ENCODE data around the gene LTBP1.

Gene LTBP1

DNA sequence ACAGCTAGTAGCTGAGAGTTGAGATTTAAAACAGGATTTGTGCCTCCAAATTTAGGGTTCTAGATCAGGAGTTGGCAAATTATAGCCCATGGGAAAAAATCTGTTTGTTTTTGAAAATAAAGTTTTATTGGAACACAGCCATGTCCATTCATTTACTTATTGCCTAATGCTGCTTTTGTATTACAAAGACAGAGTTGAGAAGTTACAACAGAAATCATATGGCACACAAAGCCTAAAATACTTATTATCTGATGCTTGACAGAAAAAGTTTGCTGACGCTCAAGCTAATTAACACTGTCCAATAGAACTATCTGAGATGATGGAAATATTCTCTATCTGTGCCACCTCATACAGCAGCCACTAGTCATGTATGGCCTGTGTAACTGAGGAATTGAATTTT, 300.6 kb downstream of the LTBP1 start:
- Histone ChIP-seq H3K9ac (ENCODE audit: low read length) (no peak overlapping the region), H3K4me1 (ENCODE audit: control insufficient read depth, low read depth, low read length) (no peaks in the 10 kb centered on the region), H3K9me3 (ENCODE audit: control insufficient read depth, low read depth, low read length) (no peaks in the 10 kb centered on the region), H3K27me3 (ENCODE audit: control insufficient read depth, insufficient read depth, low read length) (no peaks in the 10 kb centered on the region), H3K27ac (ENCODE audit: low read length) (no peak overlapping the region), H3K36me3 (ENCODE audit: control insufficient read depth, low read depth, low read length) (no peaks in the 10 kb centered on the region), H3K4me3 (ENCODE audit: low read length) (no peak overlapping the region)

- no peaks in the 10 kb centered on the region for H3K9me3 ChIP-seq (ENCODE audit: control insufficient read depth, low read depth, low read length)
- H3K27me3 ChIP-seq (ENCODE audit: control insufficient read depth, insufficient read depth, low read length), result no peaks in the 10 kb centered on the region
- no peaks in the 10 kb centered on the region for H3K36me3 ChIP-seq (ENCODE audit: control insufficient read depth, low read depth, low read length)
- no peaks in the 10 kb centered on the region for H3K4me1 ChIP-seq (ENCODE audit: control insufficient read depth, low read depth, low read length)
- no peak overlapping the region for H3K27ac ChIP-seq (ENCODE audit: low read length)
- H3K4me3 ChIP-seq (ENCODE audit: low read length), result no peak overlapping the region
- no peak overlapping the region for H3K9ac ChIP-seq (ENCODE audit: low read length)
Measured at GRCh38 chr2:33250417-33251029, 303.8 kb downstream of the LTBP1 start.

DNA sequence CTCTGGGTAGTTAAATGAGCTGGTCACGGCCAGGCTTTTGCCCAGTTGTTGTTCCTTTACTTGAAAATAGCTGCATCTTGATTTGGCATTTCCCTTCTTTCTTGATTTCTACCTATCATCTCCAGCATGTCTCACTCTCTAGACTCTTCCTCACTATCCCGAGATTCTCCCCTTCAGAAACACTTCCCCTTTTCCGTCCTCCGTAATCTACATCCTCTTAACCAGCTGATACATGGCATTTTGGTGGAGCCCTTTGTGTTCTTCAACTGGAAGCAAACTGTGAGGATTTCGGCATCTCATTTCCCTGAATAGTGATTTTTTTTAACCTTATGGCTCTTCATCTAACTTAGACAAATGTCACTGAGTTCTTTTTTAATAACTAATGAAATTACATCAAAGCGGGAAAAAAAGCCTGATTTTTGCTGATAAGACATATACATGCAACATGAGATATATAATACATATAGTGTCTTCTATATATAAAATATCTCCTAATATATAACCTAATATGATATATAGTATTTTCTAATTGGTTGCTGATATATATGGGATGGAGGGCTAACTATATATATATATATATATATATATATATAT, 309.5 kb downstream of the LTBP1 start:
- Histone ChIP-seq H3K9me3 (ENCODE audit: control insufficient read depth, low read depth, low read length) (no peaks in the 10 kb centered on the region), H3K27ac (ENCODE audit: low read length) (no peak overlapping the region), H3K36me3 (ENCODE audit: control insufficient read depth, low read depth, low read length) (no peaks in the 10 kb centered on the region)

DNA sequence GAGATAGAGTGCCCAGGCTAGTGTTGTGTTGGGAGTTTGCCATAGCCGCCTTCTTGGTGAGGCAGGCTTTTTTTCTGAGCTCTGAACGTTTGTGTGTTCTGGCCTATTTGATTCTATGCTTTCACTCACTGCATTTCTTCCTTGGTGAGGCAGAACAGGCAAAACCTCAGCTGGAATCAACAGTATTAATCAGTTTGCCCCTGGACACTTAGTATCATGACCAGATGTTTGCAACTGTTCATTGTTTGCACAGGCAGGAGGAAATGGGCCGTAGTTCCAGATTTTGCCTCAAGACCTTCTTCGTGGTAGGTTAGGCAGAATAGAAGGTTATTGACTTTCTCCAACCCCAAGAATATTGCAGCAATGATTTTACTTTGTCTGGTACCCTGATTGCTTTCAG, 311.6 kb downstream of the LTBP1 start:
- H3K27ac ChIP-seq (ENCODE audit: low read length), result no peak overlapping the region
- H3K4me1 ChIP-seq (ENCODE audit: control insufficient read depth, low read depth, low read length), result no peaks in the 10 kb centered on the region
- no peak overlapping the region for H3K9ac ChIP-seq (ENCODE audit: low read length)
- no peak overlapping the region for H3K4me3 ChIP-seq (ENCODE audit: low read length)
- no peaks in the 10 kb centered on the region for H3K36me3 ChIP-seq (ENCODE audit: control insufficient read depth, low read depth, low read length)
- no peaks in the 10 kb centered on the region for H3K9me3 ChIP-seq (ENCODE audit: control insufficient read depth, low read depth, low read length)
- no peaks in the 10 kb centered on the region for H3K27me3 ChIP-seq (ENCODE audit: control insufficient read depth, insufficient read depth, low read length)

More for the DNA sequence above, 309.5 kb downstream of the LTBP1 start:
- no peak overlapping the region for H3K4me3 ChIP-seq (ENCODE audit: low read length)
- no peaks in the 10 kb centered on the region for H3K27me3 ChIP-seq (ENCODE audit: control insufficient read depth, insufficient read depth, low read length)
- no peak overlapping the region for H3K9ac ChIP-seq (ENCODE audit: low read length)
- H3K4me1 ChIP-seq (ENCODE audit: control insufficient read depth, low read depth, low read length), result no peaks in the 10 kb centered on the region

GRCh38 chr2:33262097-33262496, 315.3 kb downstream of the LTBP1 start:
- H3K27me3 ChIP-seq (ENCODE audit: control insufficient read depth, insufficient read depth, low read length), result no peaks in the 10 kb centered on the region
- H3K4me3 ChIP-seq (ENCODE audit: low read length), result no peak overlapping the region
- no peaks in the 10 kb centered on the region for H3K36me3 ChIP-seq (ENCODE audit: control insufficient read depth, low read depth, low read length)
- no peaks in the 10 kb centered on the region for H3K9me3 ChIP-seq (ENCODE audit: control insufficient read depth, low read depth, low read length)
- H3K27ac ChIP-seq (ENCODE audit: low read length), result no peak overlapping the region
- H3K4me1 ChIP-seq (ENCODE audit: control insufficient read depth, low read depth, low read length), result no peaks in the 10 kb centered on the region
- H3K9ac ChIP-seq (ENCODE audit: low read length), result no peak overlapping the region

DNA sequence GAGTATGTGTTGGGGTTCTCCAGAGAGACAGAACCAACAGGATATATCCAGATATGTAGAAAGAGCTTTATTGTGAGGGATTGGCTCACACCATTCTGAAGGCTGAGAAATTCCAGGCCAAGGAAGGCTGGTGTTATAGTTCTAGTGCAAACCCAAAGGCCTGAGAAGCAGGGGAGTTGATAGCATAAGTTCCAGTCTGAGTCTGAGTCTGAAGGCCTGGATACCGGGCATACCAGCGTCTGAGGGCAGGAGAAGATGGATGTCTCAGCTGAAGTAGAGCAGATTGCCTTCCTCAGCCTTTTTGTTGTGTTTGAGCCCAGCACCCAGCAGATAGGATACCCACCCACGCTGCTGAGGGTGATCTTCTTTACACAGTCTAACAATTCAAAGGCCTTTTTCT, 318.0 kb downstream of the LTBP1 start:
- Histone ChIP-seq H3K27me3 (ENCODE audit: control insufficient read depth, insufficient read depth, low read length) (no peaks in the 10 kb centered on the region), H3K4me3 (ENCODE audit: low read length) (no peak overlapping the region), H3K9me3 (ENCODE audit: control insufficient read depth, low read depth, low read length) (no peaks in the 10 kb centered on the region), H3K9ac (ENCODE audit: low read length) (no peak overlapping the region), H3K36me3 (ENCODE audit: control insufficient read depth, low read depth, low read length) (no peaks in the 10 kb centered on the region), H3K27ac (ENCODE audit: low read length) (no peak overlapping the region), H3K4me1 (ENCODE audit: control insufficient read depth, low read depth, low read length) (no peaks in the 10 kb centered on the region)

DNA sequence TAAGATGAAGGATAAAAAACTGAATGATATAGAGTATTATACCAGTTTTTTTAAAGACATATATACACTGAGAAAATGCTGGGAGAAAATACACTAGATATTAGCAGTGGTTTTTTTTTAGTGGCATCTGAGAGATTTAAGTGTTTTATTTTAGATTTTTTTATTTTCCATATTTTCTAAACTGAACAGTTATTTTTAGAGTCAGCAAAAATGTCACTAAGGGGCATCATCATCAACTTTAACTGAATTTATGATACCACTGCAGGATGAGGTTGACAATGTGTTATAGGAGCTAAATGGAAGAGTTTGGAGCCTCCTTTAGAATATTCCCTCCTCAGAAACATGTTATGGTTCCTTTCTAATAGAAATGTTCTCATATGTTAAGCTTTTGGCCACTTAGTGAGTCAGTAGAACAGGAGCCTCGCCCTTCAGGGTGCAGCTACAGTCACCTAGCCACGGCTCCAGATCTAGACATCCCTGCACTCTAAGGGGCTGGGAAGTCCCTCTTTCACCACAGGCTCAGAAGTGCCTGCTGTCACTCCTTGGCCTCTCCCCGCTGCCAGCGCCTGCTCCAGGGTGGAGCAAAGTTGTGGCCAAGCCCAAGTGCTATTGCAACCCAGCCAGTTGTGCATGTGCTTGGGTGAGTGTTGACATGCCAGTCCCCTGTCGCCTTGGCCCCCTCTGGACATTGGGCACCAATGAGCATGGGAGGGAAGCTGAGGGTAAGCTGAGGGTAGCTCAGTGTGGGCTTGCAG, 319.0 kb downstream of the LTBP1 start:
- Histone ChIP-seq H3K27me3 (ENCODE audit: control insufficient read depth, insufficient read depth, low read length) (no peaks in the 10 kb centered on the region), H3K36me3 (ENCODE audit: control insufficient read depth, low read depth, low read length) (no peaks in the 10 kb centered on the region), H3K4me3 (ENCODE audit: low read length) (no peak overlapping the region), H3K9me3 (ENCODE audit: control insufficient read depth, low read depth, low read length) (no peaks in the 10 kb centered on the region), H3K9ac (ENCODE audit: low read length) (no peak overlapping the region), H3K4me1 (ENCODE audit: control insufficient read depth, low read depth, low read length) (no peaks in the 10 kb centered on the region), H3K27ac (ENCODE audit: low read length) (no peak overlapping the region)

GRCh38 chr2:33266467-33266866, 319.7 kb downstream of the LTBP1 start:
- H3K9me3 ChIP-seq (ENCODE audit: control insufficient read depth, low read depth, low read length), result no peaks in the 10 kb centered on the region
- H3K4me3 ChIP-seq (ENCODE audit: low read length), result no peak overlapping the region
- no peak overlapping the region for H3K27ac ChIP-seq (ENCODE audit: low read length)
- no peaks in the 10 kb centered on the region for H3K36me3 ChIP-seq (ENCODE audit: control insufficient read depth, low read depth, low read length)
- no peaks in the 10 kb centered on the region for H3K27me3 ChIP-seq (ENCODE audit: control insufficient read depth, insufficient read depth, low read length)
- H3K4me1 ChIP-seq (ENCODE audit: control insufficient read depth, low read depth, low read length), result no peaks in the 10 kb centered on the region
- no peak overlapping the region for H3K9ac ChIP-seq (ENCODE audit: low read length)

DNA sequence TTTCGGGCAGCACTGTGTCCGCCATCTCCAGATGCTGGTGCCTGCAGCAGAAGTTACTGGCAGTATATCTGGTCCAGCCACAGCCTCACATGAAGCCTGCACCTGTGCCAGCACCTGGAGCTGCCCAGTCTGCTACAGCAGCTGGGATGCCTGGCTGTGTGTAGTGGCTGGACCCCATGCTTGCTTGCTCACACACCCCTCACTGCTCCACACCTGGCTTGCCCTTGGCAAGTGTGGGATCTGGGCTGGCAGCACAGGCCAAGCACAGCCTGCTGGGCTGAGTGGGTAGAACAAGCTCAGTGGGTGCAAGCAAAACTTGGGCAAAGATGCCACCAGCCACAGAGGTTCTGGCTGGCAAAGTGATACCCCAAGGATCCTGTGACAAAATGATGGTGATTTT, 320.3 kb downstream of the LTBP1 start:
- H3K9ac ChIP-seq (ENCODE audit: low read length), result no peak overlapping the region
- H3K27ac ChIP-seq (ENCODE audit: low read length), result no peak overlapping the region
- H3K4me3 ChIP-seq (ENCODE audit: low read length), result no peak overlapping the region
- H3K4me1 ChIP-seq (ENCODE audit: control insufficient read depth, low read depth, low read length), result no peaks in the 10 kb centered on the region
- no peaks in the 10 kb centered on the region for H3K36me3 ChIP-seq (ENCODE audit: control insufficient read depth, low read depth, low read length)
- H3K9me3 ChIP-seq (ENCODE audit: control insufficient read depth, low read depth, low read length), result no peaks in the 10 kb centered on the region
- no peaks in the 10 kb centered on the region for H3K27me3 ChIP-seq (ENCODE audit: control insufficient read depth, insufficient read depth, low read length)

GRCh38 chr2:33267756-33268155, 321.0 kb downstream of the LTBP1 start:
- Histone ChIP-seq H3K9me3 (ENCODE audit: control insufficient read depth, low read depth, low read length) (no peaks in the 10 kb centered on the region), H3K4me3 (ENCODE audit: low read length) (no peak overlapping the region), H3K27ac (ENCODE audit: low read length) (no peak overlapping the region), H3K27me3 (ENCODE audit: control insufficient read depth, insufficient read depth, low read length) (no peaks in the 10 kb centered on the region), H3K4me1 (ENCODE audit: control insufficient read depth, low read depth, low read length) (no peaks in the 10 kb centered on the region), H3K9ac (ENCODE audit: low read length) (no peak overlapping the region), H3K36me3 (ENCODE audit: control insufficient read depth, low read depth, low read length) (no peaks in the 10 kb centered on the region)

GRCh38 chr2:33268246-33268831, 321.6 kb downstream of the LTBP1 start:
- Histone ChIP-seq H3K4me1 (ENCODE audit: control insufficient read depth, low read depth, low read length) (no peaks in the 10 kb centered on the region), H3K27ac (ENCODE audit: low read length) (no peak overlapping the region), H3K27me3 (ENCODE audit: control insufficient read depth, insufficient read depth, low read length) (no peaks in the 10 kb centered on the region), H3K9ac (ENCODE audit: low read length) (no peak overlapping the region), H3K36me3 (ENCODE audit: control insufficient read depth, low read depth, low read length) (no peaks in the 10 kb centered on the region), H3K9me3 (ENCODE audit: control insufficient read depth, low read depth, low read length) (no peaks in the 10 kb centered on the region), H3K4me3 (ENCODE audit: low read length) (no peak overlapping the region)
